HG02885 (cell line): ENCODE data around the gene RUNX1.
A peak's percentile ranks its signal among the peaks of the same experiment; 100 is the strongest.

Experiments
- ATAC-seq: cut with Tn5 transposase; IDR thresholded peaks from one replicate; pipeline ENCODE4 v1.9.1; 2021; ENCODE audit warnings: mild to moderate bottlenecking; ENCODE audit not compliant: unreplicated experiment, poor library complexity

RUNX1 gene

DNA sequence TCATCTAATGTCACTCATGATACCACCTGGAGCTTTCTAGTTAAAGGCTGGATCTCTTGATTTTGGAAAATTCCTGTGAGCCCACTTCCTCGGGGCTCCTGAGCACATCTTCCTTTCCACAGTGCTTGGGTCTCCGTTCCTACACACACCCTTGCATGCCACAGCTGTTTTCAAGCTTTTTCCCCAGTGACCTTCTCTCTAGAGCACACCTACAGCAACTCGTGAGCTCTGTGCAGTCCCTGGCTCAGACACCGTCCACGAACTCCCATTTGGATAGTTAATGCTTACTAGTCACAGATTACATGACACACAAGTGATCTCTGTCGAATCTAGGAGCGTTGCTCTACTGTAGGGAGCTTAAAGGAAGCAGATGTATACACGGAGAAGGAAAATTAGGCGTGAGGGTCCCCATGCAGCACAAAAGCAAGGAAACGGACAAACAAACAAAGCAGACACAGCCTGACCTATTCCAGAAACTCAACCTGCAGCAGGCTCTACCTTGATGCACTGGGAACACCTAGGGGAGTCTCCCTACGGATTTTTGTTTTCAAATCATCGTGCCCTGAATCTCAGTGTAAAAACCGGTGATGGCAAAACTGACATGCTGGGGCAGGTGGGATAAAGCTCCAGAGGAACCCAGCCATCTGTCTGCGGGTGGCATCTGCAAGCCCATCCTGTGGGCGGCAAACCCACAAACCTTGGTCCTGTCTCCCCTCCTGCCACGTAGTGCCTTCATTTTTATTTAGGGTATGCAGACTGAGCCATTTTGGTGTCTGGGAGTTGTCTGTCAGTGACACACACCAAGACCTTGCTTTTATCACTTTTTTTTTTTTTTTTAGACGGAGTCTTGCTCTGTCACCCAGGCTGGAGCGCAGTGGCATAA lies 177.8 kb downstream of the RUNX1 start:
- ATAC-seq: no peak

DNA sequence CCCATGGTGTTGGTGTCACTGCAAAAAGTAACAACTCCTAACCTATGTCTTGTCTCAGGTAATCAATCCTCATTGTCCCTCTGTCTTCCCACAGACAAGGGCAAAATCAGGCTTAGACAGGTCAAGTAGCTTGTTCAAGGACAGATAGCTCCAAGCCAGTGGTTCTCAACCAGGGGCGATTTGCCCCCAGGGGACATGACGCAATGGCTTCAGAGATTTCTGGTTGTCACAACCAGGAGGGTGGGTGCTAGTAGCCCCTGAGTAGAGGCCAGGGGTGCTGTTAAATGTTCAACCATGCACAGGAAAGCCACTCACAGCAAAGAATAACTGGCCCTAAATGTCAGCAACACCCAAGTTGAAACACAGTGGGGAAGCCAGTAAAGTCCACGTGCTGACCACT lies 178.9 kb downstream of the RUNX1 start:
- no peak for ATAC-seq

DNA sequence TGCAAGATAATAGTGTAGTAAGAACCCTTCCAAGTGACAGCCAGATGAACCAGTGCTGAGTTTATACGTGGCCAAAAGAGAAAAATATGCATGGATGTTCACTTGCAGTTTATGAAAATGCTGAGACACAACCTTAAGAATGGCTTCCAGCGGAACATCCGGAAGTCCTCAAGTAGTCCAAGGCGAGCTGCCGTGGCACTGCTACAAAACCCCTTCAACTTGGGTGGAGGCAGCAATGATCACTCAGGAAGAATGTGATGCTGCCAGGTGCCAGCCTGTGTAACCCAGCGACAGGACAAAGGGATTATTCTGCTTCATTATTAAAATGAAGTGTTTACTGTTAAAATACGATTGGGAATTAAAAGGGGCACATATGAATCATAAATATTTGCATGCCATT lies 179.6 kb downstream of the RUNX1 start:
- no peak for ATAC-seq

DNA sequence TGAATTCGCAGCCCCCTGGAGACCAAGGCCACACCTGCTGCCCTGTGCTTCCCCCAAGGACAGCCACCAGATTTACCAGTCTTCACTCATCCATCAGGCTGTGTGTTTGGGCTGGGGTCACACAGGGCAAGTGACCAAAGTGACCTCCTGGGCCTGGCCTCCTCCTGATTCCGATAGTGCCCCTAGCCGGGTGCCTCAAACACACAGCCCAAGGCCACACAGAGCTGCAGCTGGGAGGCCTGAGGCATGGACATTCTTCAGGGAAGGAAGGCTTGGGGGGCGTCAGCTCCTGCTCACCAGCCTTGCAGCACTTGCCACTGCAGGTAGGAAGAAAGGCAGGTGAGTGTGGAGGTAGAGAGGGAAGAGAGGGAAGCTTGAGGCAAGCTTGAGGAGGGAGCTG lies 181.3 kb downstream of the RUNX1 start:
- no peak for ATAC-seq

DNA sequence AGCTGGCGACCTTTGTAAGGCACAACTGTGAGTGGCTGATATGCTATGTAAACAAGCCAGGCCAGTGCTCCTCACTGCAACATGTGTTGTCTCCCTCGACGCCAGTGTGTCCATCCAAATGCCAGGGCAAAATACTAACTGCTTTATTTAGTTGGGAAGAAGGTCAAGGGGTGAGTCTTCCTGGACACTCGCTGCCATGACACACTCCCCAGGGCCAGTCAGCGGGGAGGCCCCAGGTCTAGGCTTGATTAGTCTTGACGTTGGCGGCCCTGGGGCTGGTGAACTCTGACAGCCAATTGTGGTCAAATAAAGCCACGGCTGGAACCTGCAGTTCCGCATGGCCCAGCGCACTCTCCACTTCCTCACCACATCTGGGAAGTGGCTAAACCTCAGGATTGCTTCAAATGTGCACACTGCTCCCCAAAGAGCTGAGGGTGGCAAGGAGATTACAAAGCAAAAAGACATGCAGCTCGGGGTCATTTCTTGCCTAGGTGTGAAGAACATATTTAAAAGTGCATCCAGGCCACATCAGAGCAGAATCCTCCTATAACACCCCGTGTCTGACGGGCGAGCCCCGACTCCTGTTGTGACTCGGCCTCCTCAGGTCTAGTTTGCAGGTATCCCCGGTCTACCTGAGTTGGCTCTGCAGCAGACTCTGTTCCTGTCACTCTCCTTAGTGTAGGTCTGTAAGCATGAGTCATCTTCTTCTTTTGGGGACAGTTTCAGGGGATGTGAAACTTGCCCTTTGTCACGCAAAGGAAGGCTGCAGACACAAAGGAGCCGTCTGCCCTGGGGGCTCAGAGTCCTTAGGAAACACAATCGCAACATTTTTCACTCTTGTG lies 183.5 kb downstream of the RUNX1 start:
- peak; percentile 90 for ATAC-seq

DNA sequence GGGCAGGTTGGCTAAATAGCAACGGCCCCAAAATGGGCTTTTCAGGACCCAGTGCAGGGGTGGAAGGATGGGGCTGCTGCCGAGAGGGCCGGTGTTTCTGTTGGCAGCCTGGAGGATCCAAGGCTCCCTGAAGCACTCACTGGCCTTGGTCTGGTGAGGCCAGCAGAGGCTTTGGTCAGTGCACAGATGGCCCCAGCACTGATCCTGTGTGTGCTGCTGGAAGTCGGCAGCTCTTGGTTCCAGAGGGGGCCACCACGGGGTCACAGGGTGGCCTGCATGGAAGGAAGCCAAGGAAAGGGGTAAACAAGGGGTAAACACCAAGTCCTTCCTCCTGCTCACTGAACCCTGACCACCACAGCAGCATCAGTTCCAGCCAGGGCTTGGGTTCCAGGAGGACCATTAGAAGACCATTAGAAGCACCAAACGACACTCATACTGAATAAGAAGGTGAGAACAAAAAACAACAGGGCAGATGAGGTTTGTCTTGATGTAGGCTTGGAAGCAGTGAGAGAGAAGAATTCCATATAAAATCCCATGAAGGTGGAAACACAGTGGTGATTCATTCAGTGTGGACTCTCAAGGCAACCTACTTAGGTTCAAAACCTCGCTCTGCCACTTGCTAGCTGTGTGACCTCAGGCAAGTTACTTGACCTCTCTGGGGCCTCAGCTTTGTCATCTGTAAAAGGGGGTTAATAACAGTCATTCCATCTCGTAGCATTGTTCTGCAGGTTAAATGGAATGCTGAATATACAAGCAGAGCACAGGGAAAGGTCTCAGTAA lies 184.5 kb downstream of the RUNX1 start:
- no peak for ATAC-seq

DNA sequence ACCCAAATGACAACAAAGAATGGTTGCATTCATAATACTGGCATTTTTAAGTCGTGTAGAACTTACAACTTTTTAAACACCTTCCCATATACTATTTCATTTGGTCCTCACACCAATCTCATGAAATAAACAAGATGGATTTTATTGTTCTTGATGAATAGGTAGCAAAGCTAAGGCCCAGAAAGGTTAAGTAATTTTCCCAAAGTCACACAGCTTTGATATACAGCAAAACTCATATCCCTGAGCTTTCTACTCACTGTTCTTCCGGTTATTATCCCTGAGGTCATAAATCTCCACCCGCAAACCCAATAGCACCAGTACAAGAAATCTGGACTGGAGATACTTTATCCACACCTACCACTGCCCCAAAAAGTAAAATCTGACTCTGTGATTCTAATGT lies 186.2 kb downstream of the RUNX1 start:
- no peak for ATAC-seq

DNA sequence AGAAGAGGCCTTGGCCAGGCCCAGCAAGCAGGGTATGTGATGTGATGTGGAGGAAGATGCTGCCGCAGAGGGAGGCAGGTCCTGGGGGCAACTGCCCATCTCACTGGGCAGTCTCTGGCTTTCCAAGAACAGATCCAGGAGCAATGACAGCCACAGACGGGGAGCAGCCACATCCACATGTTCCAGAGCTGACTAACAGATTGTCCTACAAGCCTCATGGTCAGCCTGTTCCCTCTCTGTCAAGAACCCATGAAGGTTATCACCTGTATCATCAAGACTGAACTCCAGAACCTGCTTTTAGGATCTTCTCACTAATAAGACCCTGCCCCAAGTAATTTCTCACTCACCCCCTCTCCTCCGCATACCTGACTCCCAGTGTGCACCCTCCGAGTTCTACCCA lies 187.8 kb downstream of the RUNX1 start:
- ATAC-seq: no peak

DNA sequence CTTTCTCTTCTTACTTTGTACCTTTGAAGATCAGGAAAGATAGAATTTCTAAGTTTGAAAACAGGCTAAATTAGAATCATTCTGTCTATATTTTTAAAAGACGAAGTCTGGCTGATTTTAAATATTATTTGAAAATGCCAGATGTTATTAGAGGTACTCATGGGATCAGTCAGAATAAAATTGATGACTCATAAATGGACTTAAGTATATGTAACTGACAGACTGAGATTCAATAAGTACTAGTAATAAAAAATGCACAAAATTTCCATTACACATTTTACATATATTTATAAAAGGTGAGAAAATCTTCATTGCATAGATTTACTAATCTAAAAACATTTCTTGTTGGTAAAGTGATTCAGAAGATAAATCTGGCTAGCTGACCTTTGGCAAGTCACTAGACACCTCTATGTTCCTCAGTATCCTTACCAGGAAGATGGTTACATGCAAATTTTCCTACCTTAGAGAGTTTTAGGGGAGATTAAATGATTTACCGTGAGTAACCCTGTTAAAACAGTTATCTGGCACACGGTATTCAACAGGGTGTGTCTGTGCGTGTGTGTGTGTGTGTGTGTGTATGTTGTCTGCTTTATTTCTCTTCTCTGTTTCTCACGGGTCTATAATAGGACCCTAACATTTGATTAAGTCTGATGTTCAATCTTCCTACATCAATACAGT lies 189.0 kb downstream of the RUNX1 start:
- no peak for ATAC-seq

DNA sequence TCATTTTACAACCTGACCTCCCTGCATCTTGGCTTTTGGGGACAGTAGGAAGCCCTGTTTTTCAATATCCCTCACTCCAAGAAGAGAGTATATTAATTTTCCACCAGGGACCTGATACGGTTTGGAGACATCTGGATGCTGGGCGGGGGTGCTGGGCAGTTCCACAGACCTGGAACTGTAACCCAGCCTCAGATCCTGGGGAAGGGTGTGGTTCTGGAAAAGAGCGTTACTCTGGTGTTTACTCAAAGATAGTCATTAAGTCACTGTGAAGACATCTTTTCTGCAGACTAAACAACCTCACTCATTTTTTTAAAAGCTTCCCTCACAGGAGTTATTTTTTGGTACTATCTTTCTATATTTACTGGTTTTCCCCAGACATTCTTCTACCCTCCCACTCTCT lies 190.5 kb downstream of the RUNX1 start:
- ATAC-seq: no peak

DNA sequence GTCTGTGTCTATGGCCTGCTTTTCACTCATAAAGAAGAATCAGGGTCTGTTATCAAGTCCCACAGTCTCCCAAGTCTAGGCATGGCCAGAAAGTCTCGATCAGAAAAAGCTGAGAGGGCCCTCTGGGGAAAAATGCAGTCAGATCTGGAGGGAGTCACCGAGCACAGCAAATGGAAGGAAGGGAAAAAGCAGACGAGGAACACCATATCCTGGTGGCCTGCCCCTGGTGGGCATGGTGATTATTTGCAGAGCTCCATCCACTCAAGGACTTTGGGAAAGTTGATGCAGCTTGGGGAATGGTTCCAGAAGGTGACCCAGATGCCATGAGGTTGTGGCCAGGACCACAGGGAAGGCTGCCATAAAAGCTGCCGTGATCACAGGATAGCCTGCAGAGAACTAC lies 191.2 kb downstream of the RUNX1 start:
- ATAC-seq: no peak

DNA sequence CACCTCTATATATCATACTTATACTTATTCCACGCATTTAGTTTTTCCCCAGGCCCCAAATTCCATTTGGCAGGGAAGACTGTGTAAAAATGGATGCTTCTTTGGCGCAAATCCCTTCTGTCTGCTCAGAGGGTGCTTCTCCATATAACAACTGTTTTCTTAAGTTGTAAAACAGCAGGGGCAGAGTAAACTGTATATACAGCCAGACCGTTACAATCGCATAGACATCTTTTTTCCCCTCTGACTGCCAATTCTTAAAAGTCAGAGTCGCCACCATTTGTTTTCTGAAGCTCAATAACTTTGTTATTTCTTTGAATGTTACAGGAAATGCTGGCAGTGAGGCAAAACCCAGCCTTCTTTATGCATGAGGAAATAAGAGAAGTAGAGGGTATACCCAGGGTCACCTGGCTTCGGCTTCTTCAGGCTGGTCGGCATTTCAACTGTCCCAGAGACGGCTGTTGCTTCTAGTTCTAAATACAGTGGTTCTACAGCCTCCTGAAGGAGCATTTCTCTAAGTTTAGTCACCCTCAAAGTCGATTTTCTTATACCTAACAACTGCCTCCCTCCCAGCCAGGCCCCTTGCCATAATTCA lies 191.9 kb downstream of the RUNX1 start:
- no peak for ATAC-seq

DNA sequence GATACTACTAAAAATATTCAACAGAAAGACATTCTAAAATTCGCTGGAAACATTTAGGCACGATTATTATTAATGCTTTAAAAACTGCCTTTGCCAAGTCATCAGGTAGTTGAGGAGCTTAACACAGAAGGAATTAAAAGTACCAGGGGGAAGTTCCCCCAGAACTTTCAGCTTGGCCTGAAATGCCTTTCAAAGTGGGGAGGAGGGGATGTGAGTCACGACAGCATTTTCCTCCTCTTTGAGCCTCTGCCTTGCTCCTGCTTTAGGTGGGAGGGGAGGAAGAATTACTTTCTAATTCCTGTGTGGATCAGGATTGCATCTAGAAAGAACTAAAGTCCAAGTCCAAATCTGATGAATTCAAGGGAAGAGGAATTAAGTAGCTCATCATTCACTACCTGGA lies 196.7 kb downstream of the RUNX1 start:
- ATAC-seq: no peak

DNA sequence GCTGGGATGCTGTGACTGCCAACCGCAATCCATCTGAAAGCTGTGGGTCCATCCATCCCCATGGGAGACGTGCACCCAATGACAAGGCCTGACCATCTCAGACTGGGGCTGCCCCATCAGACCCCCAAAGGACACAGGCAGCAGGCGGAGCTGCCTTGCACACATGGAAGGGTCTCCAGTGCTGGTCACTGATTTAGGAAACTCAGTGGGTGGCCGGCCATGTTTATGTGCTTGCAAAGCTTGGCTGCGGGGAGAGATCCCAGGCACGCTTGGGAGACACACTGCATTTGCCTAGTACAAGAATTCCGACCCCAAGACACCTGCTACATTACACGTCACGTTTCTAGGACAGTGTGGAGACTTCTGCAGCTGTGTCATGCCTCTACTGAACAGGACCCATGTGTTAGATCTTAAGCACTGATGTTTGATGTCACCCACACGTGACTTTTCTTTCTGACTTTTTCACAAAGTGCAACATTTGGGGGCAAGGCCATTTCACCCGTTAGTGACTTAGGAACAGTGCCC lies 198.9 kb downstream of the RUNX1 start:
- no peak for ATAC-seq

DNA sequence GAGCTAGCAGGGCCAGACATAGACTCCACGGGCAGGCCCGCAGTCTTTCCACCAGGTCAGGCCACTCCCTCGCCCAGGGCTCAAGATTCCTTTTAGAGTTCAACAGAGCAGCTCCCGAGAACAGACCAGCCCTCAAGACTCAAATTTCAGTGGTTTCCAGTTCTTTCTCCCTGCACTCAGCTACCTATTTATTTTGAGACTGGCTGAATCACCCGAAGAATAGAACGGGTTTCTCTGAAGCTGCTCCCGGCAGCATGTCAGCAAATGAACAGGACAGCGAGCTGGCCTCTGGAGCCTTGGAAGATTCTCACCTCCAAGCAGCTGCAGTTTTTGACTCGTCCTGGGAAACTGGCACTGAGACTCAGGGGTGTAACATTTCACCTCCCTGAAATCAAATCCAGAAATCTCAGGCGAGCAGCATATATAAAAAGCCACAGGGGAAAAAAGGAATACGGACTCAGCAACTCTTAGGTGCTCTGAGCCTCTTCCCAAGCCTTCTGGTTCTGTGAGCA lies 202.4 kb downstream of the RUNX1 start:
- no peak for ATAC-seq

DNA sequence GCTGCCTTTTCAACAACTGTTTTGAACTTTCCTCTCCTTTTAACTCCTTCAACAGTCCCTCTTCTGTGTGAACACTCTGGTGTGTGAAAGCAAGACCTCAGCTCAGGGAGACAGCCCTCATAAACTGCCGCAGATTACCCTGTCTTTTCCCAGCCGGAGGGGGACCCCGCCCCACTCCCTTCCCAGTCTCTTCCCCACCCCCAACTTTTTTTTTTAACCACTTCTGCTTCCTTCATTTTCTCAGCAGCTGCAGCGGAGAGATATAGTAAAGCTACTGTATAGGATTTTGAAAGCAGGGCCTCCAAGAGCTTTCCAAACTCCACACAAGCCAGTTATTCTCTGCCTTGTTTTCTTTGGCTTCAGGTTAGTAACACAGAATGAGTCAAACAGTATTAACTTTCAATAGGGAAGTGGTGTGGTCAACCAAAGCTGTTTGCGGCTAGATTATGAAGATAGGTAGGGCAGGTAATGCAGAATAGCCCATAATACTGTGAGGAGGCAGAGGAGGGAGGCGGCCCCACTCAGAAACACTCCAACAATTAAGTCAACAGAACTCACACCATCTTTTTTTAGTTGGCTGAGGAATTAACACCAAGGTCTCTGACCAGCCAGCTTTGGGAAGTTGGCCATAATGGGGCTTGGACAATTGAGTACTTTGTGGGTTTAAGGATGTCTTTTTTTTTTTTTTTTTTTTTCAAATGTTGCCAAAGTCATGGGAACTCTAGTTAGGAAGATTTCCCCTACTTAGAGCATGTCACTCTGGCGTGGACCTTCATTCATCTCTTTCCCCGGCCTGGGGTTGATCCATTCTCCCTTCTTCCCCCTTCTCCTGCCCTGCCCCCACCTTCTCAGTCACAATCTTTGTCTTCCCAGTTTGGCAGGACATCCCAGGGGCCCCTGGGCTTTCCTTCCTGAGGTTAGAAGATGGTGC lies 203.3 kb downstream of the RUNX1 start:
- peak; percentile 98 for ATAC-seq

DNA sequence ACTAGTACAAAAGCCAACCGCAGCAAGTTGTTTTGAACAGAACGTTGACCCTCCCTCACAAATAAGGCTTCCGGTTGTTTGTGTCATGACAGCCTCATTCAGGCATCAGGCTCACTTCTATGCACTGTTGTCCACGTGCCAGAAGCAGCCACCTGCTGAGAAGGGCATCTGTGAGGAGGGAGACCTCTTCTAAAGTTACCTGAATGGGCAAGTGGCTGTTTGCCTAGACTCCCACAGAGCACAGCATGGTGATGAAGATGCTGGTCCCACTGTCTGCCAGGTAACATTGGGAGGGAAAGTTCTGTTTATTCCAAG lies 204.2 kb downstream of the RUNX1 start:
- no peak for ATAC-seq
